ENCODE data around the gene SND1.

- TF ChIP-seq, protein P1, sequence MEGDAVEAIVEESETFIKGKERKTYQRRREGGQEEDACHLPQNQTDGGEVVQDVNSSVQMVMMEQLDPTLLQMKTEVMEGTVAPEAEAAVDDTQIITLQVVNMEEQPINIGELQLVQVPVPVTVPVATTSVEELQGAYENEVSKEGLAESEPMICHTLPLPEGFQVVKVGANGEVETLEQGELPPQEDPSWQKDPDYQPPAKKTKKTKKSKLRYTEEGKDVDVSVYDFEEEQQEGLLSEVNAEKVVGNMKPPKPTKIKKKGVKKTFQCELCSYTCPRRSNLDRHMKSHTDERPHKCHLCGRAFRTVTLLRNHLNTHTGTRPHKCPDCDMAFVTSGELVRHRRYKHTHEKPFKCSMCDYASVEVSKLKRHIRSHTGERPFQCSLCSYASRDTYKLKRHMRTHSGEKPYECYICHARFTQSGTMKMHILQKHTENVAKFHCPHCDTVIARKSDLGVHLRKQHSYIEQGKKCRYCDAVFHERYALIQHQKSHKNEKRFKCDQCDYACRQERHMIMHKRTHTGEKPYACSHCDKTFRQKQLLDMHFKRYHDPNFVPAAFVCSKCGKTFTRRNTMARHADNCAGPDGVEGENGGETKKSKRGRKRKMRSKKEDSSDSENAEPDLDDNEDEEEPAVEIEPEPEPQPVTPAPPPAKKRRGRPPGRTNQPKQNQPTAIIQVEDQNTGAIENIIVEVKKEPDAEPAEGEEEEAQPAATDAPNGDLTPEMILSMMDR (IDR thresholded peaks at IDR 0.05 in 8 of 11, conservative IDR thresholded peaks at IDR 0.05 in 3 of 11): no peak
- no peak for TF ChIP-seq POLR2A (IDR thresholded peaks at IDR 0.05)
Observed at GRCh38 chr7:127978421-127978820, 326.4 kb downstream of the SND1 start.
